Measurements from ENCODE around the gene KRT2. TPM values are rescaled to one million over a fixed set of nuclear protein-coding genes. Genes with fewer than 3 reads are reported as not detected.

KRT2 gene
- total and polyA plus RNA-seq, 2 experiments from 2014 or later: not detected

- Histone ChIP-seq H4K20me1 (ENCODE audit: insufficient read depth, poor library complexity, severe bottlenecking) (no peaks in the 10 kb centered on the region), H3K27me3 (peaks cover 44% of the 10 kb centered on the region), H3K4me3 (no peak overlapping the region), H3K9me3 (ENCODE audit: low read depth) (no peaks in the 10 kb centered on the region), H3K4me2 (no peak overlapping the region), H3K9me2 (replicated peaks; ENCODE audit: insufficient read depth) (no peaks in the 10 kb centered on the region), H2AFZ (no peak overlapping the region), H3K4me1 (ENCODE audit: insufficient read depth) (no peaks in the 10 kb centered on the region), H3K79me2 (no peaks in the 10 kb centered on the region), H3K27ac (no peak overlapping the region), H3K36me3 (replicated peaks; ENCODE audit: insufficient read depth, low read depth) (no peaks in the 10 kb centered on the region)
- DNase-seq (ENCODE audit: low spot score): no peak
- WGBS (ENCODE audit: low lambda C conversion rate, missing lambda C conversion rate): 86% methylated on average over 2 of the region's 2 CpGs
- TF ChIP-seq EZH2 (IDR thresholded peaks at IDR 0.05; ENCODE audit: borderline replicate concordance) (no peak), EZH2phosphoT487 (IDR thresholded peaks at IDR 0.05; ENCODE audit: low read depth, severe bottlenecking, unreplicated experiment) (no peak), CTCF (IDR thresholded peaks at IDR 0.05; ENCODE audit: poor library complexity) (no peak)
These were observed 30.3 kb upstream of the KRT2 start for GRCh38 chr12:52682381-52682660.

GRCh38 chr12:52681526-52682380 is 29.7 kb upstream of the KRT2 start:
- Histone ChIP-seq H2AFZ (no peak overlapping the region), H3K79me2 (no peaks in the 10 kb centered on the region), H3K27ac (no peak overlapping the region), H3K4me1 (ENCODE audit: insufficient read depth) (no peaks in the 10 kb centered on the region), H3K27me3 (peaks cover 42% of the 10 kb centered on the region), H3K4me2 (no peak overlapping the region), H4K20me1 (ENCODE audit: insufficient read depth, poor library complexity, severe bottlenecking) (no peaks in the 10 kb centered on the region), H3K9me3 (ENCODE audit: low read depth) (no peaks in the 10 kb centered on the region), H3K4me3 (no peak overlapping the region), H3K9me2 (replicated peaks; ENCODE audit: insufficient read depth) (no peaks in the 10 kb centered on the region), H3K36me3 (replicated peaks; ENCODE audit: insufficient read depth, low read depth) (no peaks in the 10 kb centered on the region)
- WGBS (ENCODE audit: low lambda C conversion rate, missing lambda C conversion rate): 84% methylated on average over 12 of the region's 12 CpGs
- no peak for DNase-seq (ENCODE audit: low spot score)
- no peak for TF ChIP-seq CTCF (IDR thresholded peaks at IDR 0.05; ENCODE audit: poor library complexity)
- no peak for TF ChIP-seq EZH2phosphoT487 (IDR thresholded peaks at IDR 0.05; ENCODE audit: low read depth, severe bottlenecking, unreplicated experiment)
- no peak for TF ChIP-seq EZH2 (IDR thresholded peaks at IDR 0.05; ENCODE audit: borderline replicate concordance)

GRCh38 chr12:52680363-52680762 is 28.4 kb upstream of the KRT2 start, which contains the start of gene KRT1:
KRT1 (minus strand) TSS chr12:52680407; CDS start chr12:52680348, 59 bp downstream.
- 66% methylated on average over 3 of the region's 3 CpGs for WGBS (ENCODE audit: low lambda C conversion rate, missing lambda C conversion rate)
- Histone ChIP-seq H3K9me3 (ENCODE audit: low read depth) (no peaks in the 10 kb centered on the region), H3K79me2 (no peaks in the 10 kb centered on the region), H3K9me2 (replicated peaks; ENCODE audit: insufficient read depth) (no peaks in the 10 kb centered on the region), H3K27ac (no peak within 1 kb of the TSS), H2AFZ (no peak within 1 kb of the TSS), H3K27me3 (peaks cover 30% of the 10 kb centered on the region), H3K4me1 (ENCODE audit: insufficient read depth) (no peaks in the 10 kb centered on the region), H3K4me3 (no peak within 1 kb of the TSS), H3K36me3 (replicated peaks; ENCODE audit: insufficient read depth, low read depth) (no peaks in the 10 kb centered on the region), H4K20me1 (ENCODE audit: insufficient read depth, poor library complexity, severe bottlenecking) (no peaks in the 10 kb centered on the region), H3K4me2 (no peak within 1 kb of the TSS)
- TF ChIP-seq CTCF (IDR thresholded peaks at IDR 0.05; ENCODE audit: poor library complexity): no peak
- TF ChIP-seq EZH2phosphoT487 (IDR thresholded peaks at IDR 0.05; ENCODE audit: low read depth, severe bottlenecking, unreplicated experiment): no peak
- TF ChIP-seq EZH2 (IDR thresholded peaks at IDR 0.05; ENCODE audit: borderline replicate concordance): no peak
- no peak for DNase-seq (ENCODE audit: low spot score)

Data from hepatocyte (in vitro differentiated cells).